ENCODE measurements around the gene RSPO3.

GRCh38 chr6:127207591-127208120 is 89.2 kb downstream of the RSPO3 start:
- TF ChIP-seq, protein P1, sequence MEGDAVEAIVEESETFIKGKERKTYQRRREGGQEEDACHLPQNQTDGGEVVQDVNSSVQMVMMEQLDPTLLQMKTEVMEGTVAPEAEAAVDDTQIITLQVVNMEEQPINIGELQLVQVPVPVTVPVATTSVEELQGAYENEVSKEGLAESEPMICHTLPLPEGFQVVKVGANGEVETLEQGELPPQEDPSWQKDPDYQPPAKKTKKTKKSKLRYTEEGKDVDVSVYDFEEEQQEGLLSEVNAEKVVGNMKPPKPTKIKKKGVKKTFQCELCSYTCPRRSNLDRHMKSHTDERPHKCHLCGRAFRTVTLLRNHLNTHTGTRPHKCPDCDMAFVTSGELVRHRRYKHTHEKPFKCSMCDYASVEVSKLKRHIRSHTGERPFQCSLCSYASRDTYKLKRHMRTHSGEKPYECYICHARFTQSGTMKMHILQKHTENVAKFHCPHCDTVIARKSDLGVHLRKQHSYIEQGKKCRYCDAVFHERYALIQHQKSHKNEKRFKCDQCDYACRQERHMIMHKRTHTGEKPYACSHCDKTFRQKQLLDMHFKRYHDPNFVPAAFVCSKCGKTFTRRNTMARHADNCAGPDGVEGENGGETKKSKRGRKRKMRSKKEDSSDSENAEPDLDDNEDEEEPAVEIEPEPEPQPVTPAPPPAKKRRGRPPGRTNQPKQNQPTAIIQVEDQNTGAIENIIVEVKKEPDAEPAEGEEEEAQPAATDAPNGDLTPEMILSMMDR (IDR thresholded peaks at IDR 0.05), result no peak
- no peak for TF ChIP-seq POLR2A (IDR thresholded peaks at IDR 0.05)
